Embryonic facial prominence (tissue), 1 donor: ENCODE results near the gene PTPRD.

Experiments used
- DNase-seq: peaks from one replicate; pipeline ENCODE4 v3.0.0-alpha.2; 2016; ENCODE audit errors: extremely low spot score

Gene PTPRD

DNA sequence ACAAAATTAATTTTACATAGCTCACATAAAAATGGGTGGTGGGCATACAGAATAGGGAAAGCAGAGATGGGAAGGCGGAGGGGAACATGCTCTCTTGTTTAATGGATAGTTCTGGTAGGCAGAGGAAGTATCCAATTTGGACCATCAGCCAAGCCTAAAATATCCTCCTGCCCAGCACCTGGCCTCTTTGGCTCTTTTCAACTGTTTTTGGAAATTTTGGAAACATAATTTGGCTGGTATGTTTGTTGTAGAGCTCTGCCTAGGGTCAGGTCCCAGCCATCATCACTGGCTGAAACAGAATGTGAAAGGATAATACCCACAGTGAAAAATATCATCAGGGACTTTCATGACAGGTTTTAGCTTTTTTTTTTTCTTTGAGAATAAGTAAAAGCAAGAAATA is 2345.9 kb downstream of the PTPRD start:
- DNase-seq: no peak

DNA sequence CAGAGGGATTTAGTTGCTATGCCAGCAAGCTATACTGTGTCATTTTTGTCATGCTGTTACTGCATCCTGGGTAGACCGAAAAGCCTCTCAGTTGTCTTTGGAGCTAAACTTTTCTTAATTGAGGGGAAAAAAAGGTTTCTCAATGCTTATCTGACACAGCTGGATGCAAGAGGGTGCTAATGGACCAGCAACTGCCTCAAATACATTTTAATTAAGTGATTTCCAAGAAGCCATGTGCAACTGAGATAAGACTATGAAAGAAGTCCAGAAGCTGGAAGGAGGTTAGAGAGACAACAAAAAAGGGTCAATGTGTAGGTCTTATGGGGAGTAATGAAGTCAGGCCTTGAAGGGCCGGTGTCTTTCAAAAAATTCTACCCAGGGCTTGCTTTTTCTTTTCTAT is 2347.5 kb downstream of the PTPRD start:
- no peak for DNase-seq
